Globus pallidus (tissue), 1 donor: ENCODE results near the gene PIK3R1.

Source experiments
- DNase-seq: peaks from one replicate; pipeline ENCODE4 v3.0.0-alpha.2; 2015; ENCODE audit warnings: low spot score

The PIK3R1 gene

DNA sequence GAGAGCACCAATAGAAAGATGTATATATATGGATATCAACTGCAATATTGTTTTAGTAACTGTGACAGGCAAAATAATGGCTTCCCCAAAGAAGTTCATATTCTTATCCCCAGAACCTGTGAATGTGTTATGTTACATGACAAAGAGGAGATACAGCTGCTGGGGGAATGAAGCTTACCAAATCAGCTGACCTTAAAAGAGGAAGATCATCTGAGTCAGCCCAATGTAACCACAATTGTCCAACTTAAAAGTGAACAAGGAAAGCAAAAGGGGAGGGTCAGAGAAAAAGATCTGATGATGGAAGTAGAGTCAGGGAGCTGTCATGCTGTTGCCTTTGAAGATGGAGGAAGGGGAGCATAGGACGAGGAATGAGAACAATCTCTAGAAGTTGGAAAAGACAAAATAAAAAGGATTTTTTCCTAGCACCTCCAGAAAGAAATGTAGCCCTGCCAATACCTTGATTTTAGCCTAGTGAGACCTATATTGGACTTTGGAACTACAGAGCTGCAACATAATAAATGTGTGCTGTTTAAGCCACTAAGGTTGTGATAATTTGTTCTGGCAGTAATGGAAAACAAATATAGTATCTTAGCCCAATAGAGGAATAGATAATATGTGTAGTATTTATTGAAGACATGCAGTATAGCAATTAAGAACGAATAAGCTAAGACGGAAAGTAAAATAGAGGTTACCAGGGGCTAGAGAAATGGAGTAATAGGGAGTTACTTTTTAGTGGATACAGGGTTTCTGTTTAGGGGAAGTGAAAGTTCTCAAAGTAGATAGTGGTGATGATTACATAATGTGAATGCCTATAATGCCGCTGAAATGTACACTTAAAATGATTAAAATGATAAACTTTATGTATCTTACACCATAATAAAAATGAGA, 115.9 kb downstream of the PIK3R1 start:
- DNase-seq, result peak; percentile 34

DNA sequence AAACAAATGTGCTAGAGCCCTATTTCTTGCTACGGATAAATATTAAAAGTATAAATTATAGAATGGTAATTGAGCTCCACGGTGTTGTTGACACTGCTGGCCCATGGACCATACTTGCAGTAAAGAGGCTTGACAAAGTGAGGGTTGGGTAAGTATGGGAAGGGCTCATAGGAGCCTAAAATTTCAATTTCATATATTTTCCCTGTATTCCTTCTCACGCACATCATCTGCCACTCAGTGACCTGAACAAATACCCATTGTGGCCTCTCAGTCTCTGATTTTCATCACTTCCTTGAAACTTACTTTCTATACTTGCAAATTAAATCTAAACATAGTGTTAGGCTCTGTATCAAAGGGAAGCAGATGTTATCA, 116.5 kb downstream of the PIK3R1 start:
- DNase-seq, result no peak

DNA sequence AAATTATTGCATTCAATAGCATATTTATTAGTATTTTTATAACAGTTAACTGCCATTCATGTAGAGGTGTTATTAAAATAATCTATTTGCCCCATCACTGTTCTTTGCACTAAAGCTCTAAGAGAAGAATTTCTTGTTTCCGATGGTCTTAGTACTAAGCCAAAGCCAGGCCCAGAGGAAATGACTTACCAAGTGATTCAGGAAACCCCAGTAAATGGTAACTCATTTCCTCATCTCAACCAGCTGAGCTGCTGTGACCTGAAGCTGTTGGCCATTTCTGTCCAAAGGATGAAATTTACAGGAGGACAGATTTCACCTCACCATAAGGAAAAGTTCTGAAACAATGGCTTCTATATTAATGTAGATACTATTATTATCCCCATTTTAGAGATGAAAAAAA, 117.0 kb downstream of the PIK3R1 start:
- no peak for DNase-seq

- no peak for DNase-seq
These were observed 118.3 kb downstream of the PIK3R1 start for GRCh38 chr5:68333649-68334552.

DNA sequence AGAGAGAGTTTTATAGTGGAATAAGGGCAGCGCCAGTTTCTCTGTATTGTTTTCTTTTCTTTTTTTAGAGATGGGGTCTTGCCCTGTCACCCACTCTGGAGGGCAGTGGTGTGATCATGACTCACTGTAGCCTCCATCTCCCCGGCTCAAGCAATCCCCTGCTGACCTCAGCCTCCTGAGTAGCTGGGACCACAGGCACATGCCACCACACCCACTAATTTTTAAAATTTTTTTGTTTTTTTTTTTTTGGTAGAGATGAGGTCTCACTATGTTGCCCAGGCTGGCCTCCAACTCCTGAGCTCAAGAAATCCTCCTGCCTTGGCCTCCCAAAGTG, 119.0 kb downstream of the PIK3R1 start:
- DNase-seq, result no peak

- DNase-seq, result no peak
These were observed 119.5 kb downstream of the PIK3R1 start for GRCh38 chr5:68335075-68335474.

DNA sequence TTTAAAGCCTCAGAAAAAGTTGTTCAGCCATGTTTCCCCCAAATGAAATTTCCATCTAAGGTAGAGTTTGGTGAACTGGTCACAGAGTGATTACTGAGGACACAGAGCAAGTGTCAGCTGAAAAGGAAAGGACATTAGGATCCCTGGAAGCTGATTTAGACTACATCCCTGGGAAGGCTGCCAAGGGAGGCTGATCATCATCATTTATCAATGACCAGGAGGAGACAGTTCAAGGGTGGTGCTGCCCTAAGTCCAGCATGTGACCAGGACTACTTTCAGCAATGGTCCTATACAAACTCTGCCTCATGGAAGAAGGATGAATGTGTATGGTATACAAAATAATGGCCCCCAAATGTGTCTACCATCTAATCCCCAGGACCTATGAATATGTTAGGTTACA, 120.6 kb downstream of the PIK3R1 start:
- DNase-seq, result no peak

GRCh38 chr5:68337235-68337634, 121.7 kb downstream of the PIK3R1 start:
- no peak for DNase-seq

GRCh38 chr5:68339921-68340321, 124.4 kb downstream of the PIK3R1 start:
- no peak for DNase-seq

- DNase-seq, result no peak
These were observed 125.5 kb downstream of the PIK3R1 start for GRCh38 chr5:68341006-68341405.

DNA sequence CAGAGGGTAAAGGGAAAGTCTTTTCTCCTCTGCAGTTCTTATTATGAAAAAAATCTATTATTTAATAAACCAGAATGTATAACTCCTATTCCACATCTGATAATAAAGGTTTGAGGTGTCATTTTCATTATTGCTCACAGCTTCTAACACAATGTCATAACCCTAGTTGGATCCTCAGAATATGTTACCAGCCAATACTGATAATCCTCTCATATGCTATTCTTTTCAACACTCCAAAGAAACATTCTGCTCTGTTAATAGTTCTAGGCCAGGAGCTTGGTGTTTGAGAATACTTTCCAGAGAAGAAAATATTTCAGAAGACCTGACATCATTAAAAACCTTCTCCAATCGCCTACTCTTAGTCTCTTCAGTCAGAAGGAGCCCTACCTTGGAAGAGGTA, 127.1 kb downstream of the PIK3R1 start:
- DNase-seq, result no peak

GRCh38 chr5:68343421-68343826, 127.9 kb downstream of the PIK3R1 start:
- DNase-seq, result no peak

DNA sequence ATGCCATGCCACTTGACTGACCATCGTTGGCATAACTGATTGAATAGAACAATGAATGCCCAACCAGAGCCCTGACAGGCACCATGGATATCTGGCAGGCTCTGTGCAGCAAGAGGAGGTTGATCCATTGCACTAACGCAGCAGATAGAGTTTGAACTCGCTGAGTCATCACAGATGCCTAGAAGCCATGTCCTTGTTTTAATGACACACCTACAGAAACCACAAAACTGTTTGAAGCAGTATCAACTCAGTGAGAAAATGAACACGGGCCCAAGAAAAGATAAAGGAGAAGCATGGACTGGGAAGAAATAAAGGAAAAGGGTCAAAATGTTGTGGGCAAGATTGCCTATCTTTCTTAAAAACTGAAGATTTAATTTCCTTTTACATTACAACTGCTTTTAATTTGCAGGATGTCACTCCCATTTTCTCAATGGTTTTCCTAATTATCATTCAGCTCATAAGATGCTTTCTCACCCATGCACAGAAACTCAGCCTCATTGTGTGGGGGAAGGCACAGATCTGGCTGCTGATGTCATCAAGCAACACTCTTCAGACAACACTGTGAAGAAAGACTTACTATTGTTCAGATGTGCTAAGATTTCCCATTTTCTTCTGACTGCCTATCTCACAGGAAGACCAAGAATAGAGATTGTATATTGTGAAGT, 129.0 kb downstream of the PIK3R1 start:
- peak; percentile 37 for DNase-seq

- DNase-seq, result no peak
These were observed 129.6 kb downstream of the PIK3R1 start for GRCh38 chr5:68345171-68345570.

DNA sequence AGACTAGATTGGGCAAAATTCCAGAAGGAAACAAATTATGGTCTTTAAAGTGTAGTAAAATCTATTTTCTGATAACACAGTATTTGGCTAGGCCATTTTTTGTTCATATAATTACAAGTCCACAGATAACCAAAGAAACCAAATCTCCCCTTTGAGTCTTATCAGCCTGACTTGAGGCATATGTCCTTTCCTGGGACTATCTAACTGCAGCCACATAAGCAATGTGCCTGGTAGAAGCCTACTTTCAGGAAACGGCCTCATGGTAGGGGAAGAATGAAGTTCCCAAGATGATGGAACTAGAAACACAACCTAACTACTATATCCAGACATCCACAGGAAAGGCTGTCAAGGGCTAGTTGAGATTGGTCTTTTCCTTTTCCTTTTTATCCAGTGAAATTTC, 130.0 kb downstream of the PIK3R1 start:
- DNase-seq, result no peak

DNA sequence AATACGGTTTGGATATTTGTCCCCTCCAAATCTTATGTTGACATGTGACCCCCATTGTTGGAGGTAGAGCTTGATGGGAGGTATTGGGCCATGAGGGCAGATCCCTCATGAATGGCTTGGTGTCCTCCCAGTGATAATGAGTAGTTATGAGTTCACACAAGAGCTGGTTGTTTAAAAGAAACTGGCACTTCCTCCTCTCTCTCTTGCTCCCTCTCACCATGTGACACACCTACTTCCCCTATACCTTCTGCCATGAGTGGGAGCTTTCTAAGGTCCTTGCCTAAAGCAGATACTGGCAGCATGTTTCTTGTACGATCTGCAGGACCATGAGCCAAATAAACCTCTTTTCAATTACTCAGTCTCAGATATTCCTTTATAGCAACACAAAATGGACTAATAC, 132.0 kb downstream of the PIK3R1 start:
- no peak for DNase-seq

DNA sequence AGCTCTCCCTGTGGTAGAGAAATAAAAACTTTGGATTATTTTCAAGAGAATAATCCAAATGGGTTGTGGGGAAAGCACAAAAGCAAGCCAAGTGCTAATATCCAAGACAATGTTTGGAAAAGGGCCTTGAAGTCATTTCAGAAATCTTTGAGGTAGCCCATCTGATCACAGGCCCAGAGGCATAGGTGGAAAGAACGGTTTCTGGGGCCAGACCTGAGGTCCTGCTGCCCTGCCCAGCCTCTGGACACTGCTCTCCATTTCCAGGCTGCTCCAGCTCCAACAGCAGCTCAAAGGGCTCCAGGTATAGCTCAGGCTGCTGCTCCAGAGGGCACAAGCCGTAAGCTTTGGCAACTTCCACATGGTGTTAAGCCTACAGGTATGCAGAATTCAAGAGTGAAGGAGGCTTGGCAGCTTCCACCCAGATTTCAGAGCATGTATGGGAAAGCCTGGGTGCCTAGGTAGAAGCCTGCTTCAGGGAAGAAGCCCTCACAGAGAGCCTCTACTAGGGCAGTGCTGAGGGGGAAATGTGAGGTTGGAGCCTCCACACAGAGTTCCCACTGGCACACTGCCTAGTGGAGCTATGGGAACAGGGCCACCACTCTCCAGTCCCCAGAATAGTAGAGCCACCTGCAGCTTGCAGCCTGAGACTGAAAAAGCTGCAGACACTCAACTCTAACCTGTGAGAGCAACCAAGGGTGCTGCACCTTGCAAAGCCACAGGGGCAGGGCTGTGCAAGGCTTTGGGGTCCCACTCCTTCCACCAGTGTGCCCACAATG, 133.1 kb downstream of the PIK3R1 start:
- no peak for DNase-seq

DNA sequence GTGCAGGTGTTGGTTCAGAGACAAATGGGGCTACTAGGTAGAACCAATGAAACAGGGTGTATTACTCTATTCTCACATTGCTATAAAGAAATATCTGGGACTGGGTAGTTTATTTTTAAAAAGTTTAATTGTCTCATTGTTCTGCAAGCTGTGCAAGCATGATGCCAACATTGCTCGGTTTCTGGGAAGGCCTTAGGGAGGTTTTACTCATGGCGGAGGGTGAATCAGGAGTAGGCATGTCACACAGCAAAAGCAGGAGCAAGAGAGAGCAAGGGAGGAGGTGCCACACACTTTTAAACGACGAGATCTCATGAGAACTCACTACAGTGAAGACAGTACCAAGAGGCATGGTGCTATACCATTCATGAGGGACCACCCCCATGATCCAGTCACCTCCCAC, 134.6 kb downstream of the PIK3R1 start:
- DNase-seq, result no peak
